ENCODE data around the gene CEP135. TPM values are rescaled to one million over a fixed set of nuclear protein-coding genes. Genes with fewer than 3 reads are reported as not detected.
"Not testable (repeated sequence)": the region's sequence is repeated elsewhere in the genome, so short reads cannot be mapped to it uniquely, and the experiment has no call there.

CEP135 gene
- total and polyA plus RNA-seq, 2 donors (not counting 1 experiment from before 2014, with no cell fraction given): 4.6 to 5.9 TPM

GRCh38 chr4:55965585-55965984 lies 16.8 kb downstream of the CEP135 start:
- TF ChIP-seq, protein P1, sequence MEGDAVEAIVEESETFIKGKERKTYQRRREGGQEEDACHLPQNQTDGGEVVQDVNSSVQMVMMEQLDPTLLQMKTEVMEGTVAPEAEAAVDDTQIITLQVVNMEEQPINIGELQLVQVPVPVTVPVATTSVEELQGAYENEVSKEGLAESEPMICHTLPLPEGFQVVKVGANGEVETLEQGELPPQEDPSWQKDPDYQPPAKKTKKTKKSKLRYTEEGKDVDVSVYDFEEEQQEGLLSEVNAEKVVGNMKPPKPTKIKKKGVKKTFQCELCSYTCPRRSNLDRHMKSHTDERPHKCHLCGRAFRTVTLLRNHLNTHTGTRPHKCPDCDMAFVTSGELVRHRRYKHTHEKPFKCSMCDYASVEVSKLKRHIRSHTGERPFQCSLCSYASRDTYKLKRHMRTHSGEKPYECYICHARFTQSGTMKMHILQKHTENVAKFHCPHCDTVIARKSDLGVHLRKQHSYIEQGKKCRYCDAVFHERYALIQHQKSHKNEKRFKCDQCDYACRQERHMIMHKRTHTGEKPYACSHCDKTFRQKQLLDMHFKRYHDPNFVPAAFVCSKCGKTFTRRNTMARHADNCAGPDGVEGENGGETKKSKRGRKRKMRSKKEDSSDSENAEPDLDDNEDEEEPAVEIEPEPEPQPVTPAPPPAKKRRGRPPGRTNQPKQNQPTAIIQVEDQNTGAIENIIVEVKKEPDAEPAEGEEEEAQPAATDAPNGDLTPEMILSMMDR (conservative IDR thresholded peaks at IDR 0.05 in 1 of 2, IDR thresholded peaks at IDR 0.05 in 1 of 2; ENCODE audit: low read depth in 1 of 2, low read length in 2 of 2): no peak
- TF ChIP-seq EZH2 (IDR thresholded peaks at IDR 0.05; ENCODE audit: low read length, missing control alignments): no peak
- Histone ChIP-seq H3K4me1 (ENCODE audit: control insufficient read depth, extremely low read depth, insufficient read depth, low read length) (no peaks in the 10 kb centered on the region), H3K9me3 (ENCODE audit: control insufficient read depth, insufficient read depth, low read depth, low read length) (no peaks in the 10 kb centered on the region)

GRCh38 chr4:55966324-55966723 lies 17.6 kb downstream of the CEP135 start:
- not testable (repeated sequence) for H3K4me1 ChIP-seq (ENCODE audit: control insufficient read depth, extremely low read depth, insufficient read depth, low read length); H3K79me2 ChIP-seq (ENCODE audit: control insufficient read depth, insufficient read depth, low read length); H3K9me3 ChIP-seq (ENCODE audit: control insufficient read depth, insufficient read depth, low read depth, low read length); H3K9ac ChIP-seq (ENCODE audit: insufficient read depth, low read length); H2AFZ ChIP-seq (ENCODE audit: low read length); H3K4me2 ChIP-seq (ENCODE audit: extremely low read depth, insufficient read depth, low read length); H4K20me1 ChIP-seq (ENCODE audit: control insufficient read depth, extremely low read depth, insufficient read depth, low read length); H3K4me3 ChIP-seq (replicated peaks in 1 of 4; ENCODE audit: control extremely low read depth in 1 of 4, insufficient read depth in 1 of 4, low read depth in 3 of 4, low read length in 4 of 4); H3K36me3 ChIP-seq (ENCODE audit: control insufficient read depth, insufficient read depth, low read length); DNase-seq (ENCODE audit: low read depth in 2 of 2); H3K27me3 ChIP-seq (ENCODE audit: control insufficient read depth, insufficient read depth, low read length); H3K27ac ChIP-seq (ENCODE audit: insufficient read depth, low read length)

More at GRCh38 chr4:55965585-55965984, 16.8 kb downstream of the CEP135 start:
- Histone ChIP-seq H2AFZ (ENCODE audit: low read length) (no peak overlapping the region), H3K9ac (ENCODE audit: insufficient read depth, low read length) (no peak overlapping the region), H4K20me1 (ENCODE audit: control insufficient read depth, extremely low read depth, insufficient read depth, low read length) (no peaks in the 10 kb centered on the region), H3K79me2 (ENCODE audit: control insufficient read depth, insufficient read depth, low read length) (no peaks in the 10 kb centered on the region), H3K4me3 (replicated peaks in 1 of 4; ENCODE audit: control extremely low read depth in 1 of 4, insufficient read depth in 1 of 4, low read depth in 3 of 4, low read length in 4 of 4) (no peak overlapping the region), H3K36me3 (ENCODE audit: control insufficient read depth, insufficient read depth, low read length) (no peaks in the 10 kb centered on the region), H3K27ac (ENCODE audit: insufficient read depth, low read length) (no peak overlapping the region), H3K4me2 (ENCODE audit: extremely low read depth, insufficient read depth, low read length) (no peak overlapping the region), H3K27me3 (ENCODE audit: control insufficient read depth, insufficient read depth, low read length) (no peaks in the 10 kb centered on the region)
- DNase-seq (ENCODE audit: low read depth in 2 of 2): no peak

GRCh38 chr4:55967376-55967775 lies 18.6 kb downstream of the CEP135 start:
- no peak for DNase-seq (ENCODE audit: low read depth in 2 of 2)
- no peak overlapping the region for H3K27ac ChIP-seq (ENCODE audit: insufficient read depth, low read length)
- no peaks in the 10 kb centered on the region for H3K9me3 ChIP-seq (ENCODE audit: control insufficient read depth, insufficient read depth, low read depth, low read length)
- H3K9ac ChIP-seq (ENCODE audit: insufficient read depth, low read length): no peak overlapping the region
- no peak overlapping the region for H3K4me2 ChIP-seq (ENCODE audit: extremely low read depth, insufficient read depth, low read length)
- H3K4me1 ChIP-seq (ENCODE audit: control insufficient read depth, extremely low read depth, insufficient read depth, low read length): no peaks in the 10 kb centered on the region
- H4K20me1 ChIP-seq (ENCODE audit: control insufficient read depth, extremely low read depth, insufficient read depth, low read length): no peaks in the 10 kb centered on the region
- H3K36me3 ChIP-seq (ENCODE audit: control insufficient read depth, insufficient read depth, low read length): no peaks in the 10 kb centered on the region
- H3K79me2 ChIP-seq (ENCODE audit: control insufficient read depth, insufficient read depth, low read length): no peaks in the 10 kb centered on the region
- H3K27me3 ChIP-seq (ENCODE audit: control insufficient read depth, insufficient read depth, low read length): no peaks in the 10 kb centered on the region
- no peak overlapping the region for H3K4me3 ChIP-seq (replicated peaks in 1 of 4; ENCODE audit: control extremely low read depth in 1 of 4, insufficient read depth in 1 of 4, low read depth in 3 of 4, low read length in 4 of 4)
- no peak overlapping the region for H2AFZ ChIP-seq (ENCODE audit: low read length)
- no peak for TF ChIP-seq EZH2 (IDR thresholded peaks at IDR 0.05; ENCODE audit: low read length, missing control alignments)
- TF ChIP-seq, protein P1 (conservative IDR thresholded peaks at IDR 0.05 in 1 of 2, IDR thresholded peaks at IDR 0.05 in 1 of 2; ENCODE audit: low read depth in 1 of 2, low read length in 2 of 2): no peak

All from fibroblast of lung (primary cell).